GM12801 (cell line): Measurements from ENCODE around the gene RNF217.

Experiments used
- CTCF ChIP-seq: IDR thresholded peaks from one replicate; pipeline ENCODE4 v1.5.1; 2011; ENCODE audit warnings: control low read depth; ENCODE audit not compliant: insufficient read length; ENCODE audit errors: extremely low read depth

The RNF217 gene

GRCh38 chr6:125086716-125087115, 124.5 kb downstream of the RNF217 start:
- TF ChIP-seq CTCF = no peak

GRCh38 chr6:125088963-125089362, 126.7 kb downstream of the RNF217 start:
- TF ChIP-seq CTCF = no peak

- TF ChIP-seq CTCF = no peak
Observed at GRCh38 chr6:125094563-125094962, 132.3 kb downstream of the RNF217 start.

GRCh38 chr6:125095580-125096301, 133.5 kb downstream of the RNF217 start:
- TF ChIP-seq CTCF = no peak

GRCh38 chr6:125097186-125097585, 134.9 kb downstream of the RNF217 start:
- TF ChIP-seq CTCF = no peak

- TF ChIP-seq CTCF = no peak
Observed at GRCh38 chr6:125098253-125098652, 136.0 kb downstream of the RNF217 start.

- TF ChIP-seq CTCF = no peak
Observed at GRCh38 chr6:125099211-125100073, 137.2 kb downstream of the RNF217 start.
